Measurements from ENCODE around the gene DLGAP1. TPM values are rescaled to one million over a fixed set of nuclear protein-coding genes. Genes with fewer than 3 reads are reported as not detected.

The DLGAP1 gene
- total RNA-seq, 1 experiment from 2014 or later: 23.2 TPM

DNA sequence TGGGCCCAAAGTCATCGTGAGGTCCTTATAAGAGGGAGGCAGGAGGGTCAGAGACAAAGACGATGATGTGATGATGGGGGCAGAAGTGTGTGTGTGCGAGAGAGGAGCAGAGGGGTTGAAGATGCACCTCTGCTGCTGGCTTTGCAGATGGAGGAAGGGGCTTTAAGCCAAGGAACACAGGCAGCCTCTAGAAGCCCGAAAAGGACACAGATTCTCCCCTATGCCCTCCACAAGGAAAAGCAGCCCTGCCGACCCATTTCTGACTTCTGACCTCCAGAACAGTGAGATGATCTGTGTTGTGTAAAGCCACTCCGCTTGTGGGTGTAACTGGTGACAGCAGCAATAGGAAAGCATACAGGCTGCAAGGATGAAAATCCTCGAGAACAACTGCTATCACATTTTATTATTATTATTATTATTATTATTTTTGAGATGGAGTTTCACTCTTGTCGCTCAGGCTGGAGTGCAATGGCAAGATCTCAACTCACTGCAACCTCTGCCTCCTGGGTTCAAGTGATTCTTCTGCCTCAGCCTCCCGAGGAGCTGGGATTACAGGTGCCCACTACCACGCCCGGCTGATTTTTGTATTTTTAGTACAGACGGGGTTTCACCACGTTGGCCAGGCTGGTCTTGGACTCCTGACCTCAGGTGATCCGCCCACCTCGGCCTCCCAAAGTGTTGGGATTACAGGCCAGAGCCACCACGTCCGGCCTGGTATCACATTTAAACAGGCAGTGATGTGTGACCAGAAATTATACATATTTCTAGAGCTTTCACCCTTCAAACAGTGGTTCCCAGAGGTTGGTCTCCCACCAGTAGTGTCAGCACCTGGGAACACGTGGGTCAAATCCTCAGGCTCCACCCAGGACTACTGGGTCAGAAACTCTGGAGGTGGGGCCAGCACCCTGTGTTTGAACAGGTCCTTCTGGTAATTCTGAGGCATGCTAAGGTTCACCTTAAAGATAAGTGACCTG is 834.7 kb downstream of the DLGAP1 start:
- no peaks in the 10 kb centered on the region; a peak in 1 of 5 replicates for H3K9me3 Mint-ChIP-seq
- H4K8ac ChIP-seq (replicated peaks; ENCODE audit: insufficient read length, low read depth, low read length): no peak overlapping the region

More for the DNA sequence above, 834.7 kb downstream of the DLGAP1 start:
- Histone ChIP-seq H3K14ac (ENCODE audit: insufficient read depth, low read length) (no peak overlapping the region), H3K27ac (ENCODE audit: insufficient read length, low read depth, low read length) (no peak overlapping the region), H4K91ac (ENCODE audit: insufficient read length, low read depth, low read length) (no peak overlapping the region), H2BK12ac (ENCODE audit: insufficient read length, low read depth, low read length) (no peak overlapping the region), H3K79me1 (ENCODE audit: insufficient read depth, low read depth, low read length, poor library complexity, severe bottlenecking) (no peaks in the 10 kb centered on the region), H2BK15ac (ENCODE audit: low read depth, low read length) (no peak overlapping the region), H3K4me1 (ENCODE audit: insufficient read depth, low read length) (peaks cover 5% of the 10 kb centered on the region; the same call in 1 of the 2 replicates), H3K56ac (ENCODE audit: insufficient read length, low read depth, low read length) (no peak overlapping the region), H3K79me2 (ENCODE audit: insufficient read depth, low read length) (no peaks in the 10 kb centered on the region), H3K27me3 (ENCODE audit: insufficient read depth, low read length) (no peaks in the 10 kb centered on the region), H3K9me3 (ENCODE audit: control insufficient read depth, low read depth, low read length) (no peaks in the 10 kb centered on the region), H3K4me2 (ENCODE audit: insufficient read depth, insufficient read length, low read length) (no peak overlapping the region), H4K20me1 (ENCODE audit: control insufficient read depth, insufficient read depth, insufficient read length) (no peaks in the 10 kb centered on the region), H2AK5ac (ENCODE audit: insufficient read length, low read length) (no peak overlapping the region), H3K18ac (ENCODE audit: insufficient read length, low read depth, low read length) (no peak overlapping the region), H2AFZ (ENCODE audit: low read length) (no peak overlapping the region), H2BK120ac (ENCODE audit: low read depth, low read length, poor library complexity, severe bottlenecking) (no peak overlapping the region), H2BK5ac (ENCODE audit: insufficient read length, low read length) (no peak overlapping the region), H4K5ac (ENCODE audit: insufficient read length, low read depth, low read length) (no peak overlapping the region), H2BK20ac (ENCODE audit: low read depth, low read length, poor library complexity, severe bottlenecking) (no peak overlapping the region), H3K9ac (ENCODE audit: extremely low read depth, insufficient read length, low read length) (no peak overlapping the region), H3K23me2 (ENCODE audit: insufficient read length, low read depth, low read length, poor library complexity, severe bottlenecking) (no peaks in the 10 kb centered on the region), H3T11ph (ENCODE audit: low read length) (no peak overlapping the region), H3K4ac (ENCODE audit: low read depth, low read length) (no peak overlapping the region), H3K23ac (ENCODE audit: insufficient read length, low read depth, low read length) (no peak overlapping the region)
- Mint-ChIP-seq H3K4me3 (no peak overlapping the region), H3K36me3 (ENCODE audit: insufficient read depth in 1 of 3, low read depth in 3 of 3) (no peaks in the 10 kb centered on the region; a peak in 2 of 7 replicates), H3K27me3 (ENCODE audit: low read depth) (peaks cover 1% of the 10 kb centered on the region; the same call in 1 of the 2 replicates), H3K4me1 (peaks cover 29 to 31% of the 10 kb centered on the region in 2 experiments), H3K27ac (peak overlapping the region in 2 of 3 experiments; percentile 7 to 59; a peak in 1 of 7 replicates)
- WGBS (ENCODE audit: extremely low coverage, insufficient read length, low lambda C conversion rate): no CpG with 5 or more reads among the region's 18 CpGs
- DNase-seq: peak; percentile 18
- TF ChIP-seq, protein P1, sequence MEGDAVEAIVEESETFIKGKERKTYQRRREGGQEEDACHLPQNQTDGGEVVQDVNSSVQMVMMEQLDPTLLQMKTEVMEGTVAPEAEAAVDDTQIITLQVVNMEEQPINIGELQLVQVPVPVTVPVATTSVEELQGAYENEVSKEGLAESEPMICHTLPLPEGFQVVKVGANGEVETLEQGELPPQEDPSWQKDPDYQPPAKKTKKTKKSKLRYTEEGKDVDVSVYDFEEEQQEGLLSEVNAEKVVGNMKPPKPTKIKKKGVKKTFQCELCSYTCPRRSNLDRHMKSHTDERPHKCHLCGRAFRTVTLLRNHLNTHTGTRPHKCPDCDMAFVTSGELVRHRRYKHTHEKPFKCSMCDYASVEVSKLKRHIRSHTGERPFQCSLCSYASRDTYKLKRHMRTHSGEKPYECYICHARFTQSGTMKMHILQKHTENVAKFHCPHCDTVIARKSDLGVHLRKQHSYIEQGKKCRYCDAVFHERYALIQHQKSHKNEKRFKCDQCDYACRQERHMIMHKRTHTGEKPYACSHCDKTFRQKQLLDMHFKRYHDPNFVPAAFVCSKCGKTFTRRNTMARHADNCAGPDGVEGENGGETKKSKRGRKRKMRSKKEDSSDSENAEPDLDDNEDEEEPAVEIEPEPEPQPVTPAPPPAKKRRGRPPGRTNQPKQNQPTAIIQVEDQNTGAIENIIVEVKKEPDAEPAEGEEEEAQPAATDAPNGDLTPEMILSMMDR (conservative IDR thresholded peaks at IDR 0.05): no peak
